Fibroblast of the conjunctiva (primary cell): ENCODE data around the gene KDM6A.
"Not testable (repeated sequence)": the region's sequence is repeated elsewhere in the genome, so short reads cannot be mapped to it uniquely, and the experiment has no call there.

Experiments
- DNase-seq: peaks from one replicate; pipeline ENCODE4 v3.0.0-alpha.2; 2010; ENCODE audit warnings: low read depth

KDM6A gene

DNA sequence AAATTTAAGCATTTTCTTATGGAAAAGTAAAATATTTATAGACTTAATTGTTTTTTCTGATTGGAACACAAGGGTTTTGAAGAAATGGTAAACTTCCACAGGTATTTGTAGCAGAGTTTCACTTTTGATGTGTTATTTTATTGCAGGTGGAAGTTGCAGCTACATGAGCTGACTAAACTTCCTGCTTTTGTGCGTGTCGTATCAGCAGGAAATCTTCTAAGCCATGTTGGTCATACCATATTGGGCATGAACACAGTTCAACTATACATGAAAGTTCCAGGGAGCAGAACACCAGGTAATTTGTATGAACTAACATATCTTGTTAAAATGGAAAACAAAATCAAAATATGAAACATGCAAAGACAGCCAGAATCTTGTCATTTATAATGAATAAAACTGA lies 210.3 kb downstream of the KDM6A start:
- DNase-seq, result no peak

DNA sequence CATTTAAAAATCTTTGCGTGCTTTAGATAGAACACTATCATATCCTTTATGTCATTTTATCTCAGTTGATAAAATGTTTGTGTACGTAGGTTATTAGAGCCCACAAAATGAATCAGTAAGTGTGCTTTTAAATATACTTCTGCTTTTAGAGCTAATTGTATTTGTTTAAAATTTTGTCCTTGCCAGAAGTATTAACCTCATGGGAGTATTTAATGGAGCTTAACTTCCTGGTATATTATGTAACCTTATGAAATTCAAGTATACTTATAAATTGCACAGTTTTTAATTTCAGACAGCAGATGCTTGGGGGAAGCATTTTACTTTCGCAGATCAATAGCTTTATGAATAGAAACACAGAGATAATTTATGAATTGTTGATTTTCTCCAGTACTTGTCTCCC lies 237.5 kb downstream of the KDM6A start:
- no peak for DNase-seq

DNA sequence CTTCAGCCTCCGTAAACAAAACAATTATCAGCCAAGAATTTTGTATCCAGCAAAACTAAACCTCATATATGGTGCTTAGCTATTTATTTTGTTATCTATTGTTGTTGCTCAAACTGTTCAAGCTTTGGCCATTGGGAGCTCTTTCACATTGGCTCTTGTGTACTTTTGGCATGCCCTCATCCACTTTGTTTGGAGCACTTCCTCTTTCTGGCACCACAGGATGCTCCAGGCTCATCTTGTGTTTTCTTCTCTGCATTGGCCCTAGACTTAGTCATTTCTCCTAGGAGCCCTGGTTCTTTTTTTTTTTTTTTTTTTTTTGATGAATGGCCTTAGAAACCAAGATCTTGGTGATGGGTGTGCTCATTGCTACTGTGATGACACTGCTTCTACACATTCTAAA lies 253.2 kb downstream of the KDM6A start:
- no peak for DNase-seq

DNA sequence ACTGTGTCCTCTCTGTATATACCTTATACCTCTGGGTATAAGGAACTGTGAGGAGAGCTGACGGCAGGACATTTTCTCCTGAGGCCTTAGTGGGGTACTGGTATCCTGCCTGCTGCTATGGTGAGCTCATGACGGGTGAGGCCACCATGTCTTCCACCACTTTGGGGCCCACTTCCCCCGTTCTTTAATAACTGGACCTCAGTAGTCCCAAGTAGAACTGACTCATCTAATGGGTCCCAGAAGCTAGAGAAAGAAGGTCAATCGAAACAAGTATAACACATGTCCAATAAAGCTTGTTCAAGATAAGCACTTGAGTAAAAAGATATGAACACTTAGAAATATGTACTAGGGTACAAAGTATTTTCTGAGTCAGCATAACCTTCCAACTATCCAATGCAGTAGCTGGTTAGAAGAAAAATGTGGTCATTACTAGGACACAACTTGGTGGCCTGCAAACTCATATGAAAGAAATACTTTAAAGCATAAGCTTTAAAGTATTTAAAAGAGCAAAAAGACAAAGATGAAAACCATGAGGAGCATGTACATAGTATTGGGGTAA lies 256.0 kb downstream of the KDM6A start:
- DNase-seq, result no peak

DNA sequence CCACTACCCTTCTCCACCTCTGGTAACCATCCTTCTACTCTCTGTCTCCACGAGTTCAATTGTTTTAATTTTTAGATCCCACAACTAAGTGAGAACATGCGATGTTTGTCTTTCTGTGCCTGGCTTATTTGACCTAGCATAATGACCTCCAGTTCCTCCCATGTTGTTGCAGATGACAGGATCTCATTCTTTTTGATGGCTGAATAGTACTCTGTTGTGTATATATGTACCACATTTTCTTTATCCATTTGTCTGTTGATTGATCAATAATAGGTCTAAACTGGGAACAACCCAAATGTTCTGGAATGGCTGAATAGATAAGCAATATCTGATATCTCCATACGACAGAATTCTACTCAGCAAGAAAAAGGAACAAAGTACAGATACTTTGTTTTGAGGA lies 260.5 kb downstream of the KDM6A start:
- DNase-seq, result no peak

DNA sequence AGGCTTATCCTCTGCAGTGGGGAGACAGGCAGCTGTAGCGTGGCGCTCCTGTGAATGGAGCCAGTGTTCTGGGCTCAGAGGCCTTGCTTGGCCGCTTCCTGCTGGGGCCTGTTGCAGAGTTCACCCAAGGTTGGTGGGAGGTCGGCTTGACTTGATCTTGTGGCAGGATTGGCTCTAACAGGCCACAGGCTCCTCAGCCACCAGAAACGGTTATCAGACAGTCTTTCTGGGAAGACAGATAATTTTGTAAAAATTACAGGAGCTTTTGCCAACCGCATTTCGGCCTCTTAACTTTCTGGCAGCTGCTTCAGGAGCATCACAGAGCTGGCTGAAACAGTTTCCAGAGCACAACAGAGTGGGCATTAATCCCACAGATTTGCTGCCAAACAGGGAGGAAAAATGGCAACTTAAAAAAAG lies 261.3 kb downstream of the KDM6A start:
- no peak for DNase-seq

DNA sequence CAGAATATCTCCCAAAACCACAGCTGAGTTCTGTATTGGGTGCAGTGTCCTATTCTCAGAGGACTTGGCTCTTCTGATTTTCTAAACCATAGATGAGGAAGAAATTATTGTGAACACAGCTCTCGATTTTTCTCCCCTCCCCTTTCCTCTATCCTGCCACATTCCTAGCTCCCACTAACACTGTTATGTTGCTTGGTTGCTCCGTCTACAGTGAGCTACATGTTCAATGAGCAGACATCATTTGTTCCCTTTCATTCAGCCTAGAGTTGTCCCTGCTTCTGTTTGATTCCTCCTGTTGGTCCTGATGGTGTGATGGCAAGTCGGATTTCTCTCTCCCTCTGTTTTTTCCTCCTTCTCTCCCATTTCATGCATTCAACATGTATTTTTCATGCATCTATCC lies 261.8 kb downstream of the KDM6A start:
- no peak for DNase-seq

DNA sequence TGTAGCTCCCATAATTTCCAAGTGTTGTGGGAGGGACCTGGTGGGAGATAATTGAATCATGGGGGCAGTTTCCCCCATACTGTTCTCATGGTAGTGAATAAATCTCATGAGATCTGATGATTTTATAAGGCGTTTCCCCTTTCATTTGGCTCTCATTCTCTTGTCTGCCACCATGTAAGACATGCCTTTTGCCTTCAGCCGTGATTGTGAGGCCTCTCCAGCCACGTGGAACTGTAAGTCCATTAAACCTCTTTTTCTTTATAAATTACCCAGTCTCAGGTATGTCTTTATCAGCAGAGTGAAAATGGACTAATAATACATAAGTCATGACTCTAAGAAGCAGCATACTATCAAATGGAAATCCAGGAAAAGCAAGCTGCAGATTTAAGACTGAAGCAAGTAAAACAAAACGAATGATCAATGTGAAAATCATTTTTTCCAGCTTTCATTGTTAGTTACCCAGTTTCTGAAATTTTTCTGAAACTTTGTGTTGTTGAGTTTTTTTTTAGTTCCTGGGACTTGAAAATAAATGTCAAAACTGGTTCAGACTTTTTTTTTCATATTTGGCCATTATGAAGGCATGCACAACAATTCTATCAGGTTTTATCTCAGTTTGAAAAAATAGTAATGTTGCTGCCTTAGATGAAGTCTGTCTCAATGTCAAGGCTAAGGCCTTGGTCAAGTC lies 262.5 kb downstream of the KDM6A start:
- not testable (repeated sequence) for DNase-seq

DNA sequence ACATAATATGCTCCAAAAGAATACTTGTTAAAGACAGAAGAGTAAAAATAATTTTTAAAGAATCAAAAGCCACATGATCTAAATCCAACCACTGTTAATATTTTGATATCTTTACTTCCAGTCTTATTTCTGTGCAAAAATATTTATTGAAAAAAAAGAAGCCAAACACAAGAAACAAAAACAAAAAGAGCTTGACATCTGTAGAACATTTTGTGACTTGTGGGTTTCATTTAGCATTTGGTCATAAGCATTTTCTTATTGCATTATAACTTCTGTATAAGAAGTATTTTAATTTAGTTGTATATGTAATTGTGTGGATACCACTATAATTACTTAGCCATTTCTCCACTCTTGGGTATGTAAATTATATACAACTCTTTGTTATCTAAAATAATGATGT lies 264.5 kb downstream of the KDM6A start:
- no peak for DNase-seq

DNA sequence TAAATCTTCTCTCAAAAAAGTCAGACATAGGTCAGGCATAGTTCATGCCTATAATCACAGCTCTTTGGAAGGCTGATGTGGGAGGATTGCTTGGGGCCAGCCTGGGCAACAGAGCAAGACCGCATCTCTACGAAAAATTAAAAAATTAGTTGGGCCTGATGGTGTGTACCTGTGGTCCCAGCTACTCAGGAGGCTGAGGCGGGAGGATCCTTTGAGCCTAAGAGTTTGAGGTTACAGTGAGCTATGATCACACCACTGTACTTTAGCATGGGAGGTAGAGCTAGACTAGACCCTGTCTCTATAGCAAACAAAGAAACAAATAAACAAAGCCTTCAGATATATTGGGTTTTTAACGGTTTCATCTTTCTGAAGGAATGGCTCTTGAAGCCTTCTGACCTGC lies 265.5 kb downstream of the KDM6A start:
- DNase-seq, result no peak

DNA sequence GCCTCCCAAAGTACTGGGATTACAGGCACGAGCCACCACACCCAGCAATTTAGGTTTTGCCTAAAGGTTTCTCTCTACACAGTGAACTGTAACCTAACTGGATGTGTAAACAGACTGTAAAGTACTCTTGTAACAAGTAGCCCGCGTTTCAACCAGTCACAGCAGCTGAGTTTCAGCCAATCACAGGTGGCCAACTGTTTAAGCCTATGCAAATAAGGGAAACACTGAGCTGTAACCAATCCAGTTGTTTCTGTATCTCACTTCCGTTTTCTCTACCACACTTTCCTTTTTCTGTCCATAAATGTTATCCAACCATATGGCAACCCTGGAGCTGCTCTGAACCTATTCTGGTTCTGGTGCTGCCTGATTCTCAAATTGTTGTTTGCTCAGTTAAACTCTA lies 267.8 kb downstream of the KDM6A start:
- DNase-seq, result no peak

DNA sequence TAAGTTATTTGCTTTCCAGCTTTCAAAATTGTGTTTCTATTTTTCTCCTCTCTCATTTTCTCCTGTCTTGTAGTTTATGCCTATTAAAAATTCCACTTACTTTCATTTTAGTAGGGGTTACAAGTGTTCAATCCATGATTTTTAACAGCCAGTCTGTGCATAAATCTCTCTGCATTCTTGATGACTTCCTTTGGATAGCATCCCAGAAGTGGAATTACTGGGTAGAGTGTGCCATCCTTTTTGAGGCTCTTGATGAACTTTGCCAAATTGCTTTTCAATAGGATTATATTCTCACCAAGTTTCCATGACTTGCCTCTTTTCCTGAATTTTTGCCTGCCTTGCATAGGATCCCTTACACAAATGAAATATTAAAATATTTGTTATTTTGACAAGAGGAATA lies 269.2 kb downstream of the KDM6A start:
- no peak for DNase-seq

DNA sequence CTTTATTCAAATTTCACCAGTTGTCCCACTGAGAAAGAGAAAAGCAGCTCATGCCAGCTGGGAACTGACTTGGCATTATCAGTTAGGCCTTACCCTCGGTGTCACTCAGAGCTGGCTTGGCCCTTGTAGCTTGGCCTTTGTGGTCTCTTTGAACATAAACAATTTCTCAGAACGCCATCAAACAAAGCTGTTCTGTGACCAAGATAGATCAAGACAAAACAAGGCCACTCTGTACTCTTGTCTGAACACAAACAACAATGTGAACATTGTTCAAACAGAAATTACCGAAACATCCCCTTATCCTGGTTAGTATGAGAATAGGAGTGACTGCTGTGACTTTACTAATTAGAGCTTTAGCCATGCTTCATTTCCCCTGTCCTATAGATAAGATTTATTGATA lies 270.5 kb downstream of the KDM6A start:
- DNase-seq, result no peak

DNA sequence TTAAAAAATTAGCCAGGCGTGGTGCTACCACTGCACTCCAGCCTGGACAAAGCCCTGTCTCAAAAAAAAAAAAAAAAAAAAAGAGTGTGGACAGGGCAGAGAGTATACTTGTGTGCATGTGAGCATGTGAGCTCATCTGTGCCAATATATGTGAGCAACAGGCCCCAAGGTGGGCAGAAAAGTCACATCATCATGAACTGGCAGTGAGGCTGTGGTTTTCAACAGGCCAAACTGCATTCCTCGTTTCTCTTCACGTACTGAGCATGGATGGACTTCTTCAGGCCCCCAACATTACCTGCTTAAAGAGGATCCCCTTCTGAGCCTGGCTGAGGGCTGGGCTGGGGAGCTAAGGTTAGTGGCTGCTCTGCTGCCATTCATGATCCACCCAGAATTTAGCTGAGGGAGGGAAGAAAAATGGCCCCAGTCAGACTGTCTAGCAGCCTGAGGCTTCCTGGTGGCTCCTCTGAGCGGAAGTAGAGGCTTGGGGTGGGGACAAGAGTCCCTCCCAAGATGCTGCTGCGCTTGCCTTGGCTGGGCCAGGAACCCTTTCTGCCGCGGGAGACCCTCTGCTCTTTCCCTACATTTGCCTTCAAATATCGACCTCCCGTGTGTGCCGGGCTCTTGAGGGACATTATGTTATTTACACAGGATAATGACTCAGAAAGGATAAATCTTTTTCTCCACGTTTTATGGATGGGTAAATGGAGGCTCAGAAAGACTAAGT lies 272.7 kb downstream of the KDM6A start:
- no peak for DNase-seq

DNA sequence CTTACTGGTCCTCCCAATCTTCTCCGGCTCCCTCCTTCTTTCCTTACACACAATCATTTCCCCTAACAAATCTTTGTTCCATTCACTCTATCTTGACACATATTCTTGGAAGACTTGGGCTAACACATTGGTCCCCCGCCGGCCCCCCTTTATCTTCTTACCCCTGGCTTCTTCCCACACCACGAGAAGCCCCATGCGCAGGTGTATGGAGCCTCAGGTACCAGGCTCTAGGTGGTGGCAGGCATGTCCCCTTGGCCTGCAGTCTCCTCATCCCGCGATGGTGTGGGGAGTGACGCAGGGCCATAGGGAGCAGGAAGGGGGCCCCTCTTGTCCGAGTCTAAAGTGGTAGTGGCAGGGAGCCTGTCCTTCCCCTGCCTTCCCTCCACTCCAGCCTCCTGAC lies 277.8 kb downstream of the KDM6A start:
- DNase-seq, result no peak

DNA sequence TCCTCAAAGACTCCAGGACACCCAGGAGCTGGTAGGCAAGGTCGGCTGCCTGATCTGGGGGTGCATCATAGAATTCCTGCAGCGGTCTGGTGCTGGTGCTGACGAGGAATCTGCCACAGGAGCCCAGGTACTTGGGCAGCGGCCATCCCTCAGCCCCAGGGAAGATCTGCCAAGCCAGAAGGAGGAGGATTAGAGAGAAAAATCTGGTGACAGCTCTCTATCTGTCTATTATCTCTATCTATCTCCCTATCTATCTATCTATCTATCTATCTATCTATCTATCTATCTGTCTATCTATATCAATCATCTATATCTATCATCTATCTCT lies 281.0 kb downstream of the KDM6A start:
- DNase-seq, result no peak

DNA sequence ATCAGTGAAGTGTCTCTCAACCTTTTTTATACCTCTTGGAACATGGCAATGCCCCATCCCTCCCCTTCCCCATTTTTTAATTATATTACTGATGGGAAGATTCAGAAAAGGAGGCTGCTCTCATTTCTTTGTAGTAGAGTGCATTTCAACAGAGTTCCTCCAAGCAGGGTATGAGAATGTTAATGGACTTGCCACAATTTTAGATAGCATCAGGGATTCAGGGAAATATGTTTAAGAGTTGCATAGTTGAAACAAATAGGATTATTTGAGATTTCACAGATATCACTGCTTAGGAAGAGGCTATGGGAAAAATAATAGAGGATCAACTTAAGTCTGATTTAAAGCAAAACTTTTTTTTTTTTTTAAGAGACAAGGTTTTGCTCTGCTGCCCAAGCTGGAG lies 281.5 kb downstream of the KDM6A start:
- DNase-seq, result no peak

DNA sequence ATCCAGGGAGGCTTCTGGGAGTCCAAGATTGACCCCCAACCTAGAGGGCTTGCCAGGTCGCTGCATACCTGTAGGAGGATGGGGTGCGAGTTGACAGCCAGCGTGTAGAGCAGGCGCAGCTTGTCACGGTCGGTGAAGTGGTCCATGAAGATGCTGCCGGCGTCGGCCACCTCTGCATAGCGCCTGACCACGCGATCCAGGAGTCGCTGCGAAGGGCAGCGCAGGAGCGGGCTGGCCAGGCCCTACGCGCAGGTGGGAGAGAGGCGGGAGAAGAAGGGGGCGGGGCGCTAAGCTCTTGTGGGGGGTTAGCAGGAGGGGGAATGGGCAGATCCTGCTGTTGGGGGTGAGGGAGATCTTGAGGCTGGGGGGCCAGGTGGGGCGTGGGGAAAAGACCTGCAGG lies 284.7 kb downstream of the KDM6A start:
- DNase-seq, result no peak
